ENCODE results near the gene SPATA6.
"Not testable (repeated sequence)": the region's sequence is repeated elsewhere in the genome, so short reads cannot be mapped to it uniquely, and the experiment has no call there.

SPATA6 gene

GRCh38 chr1:48450505-48450904, 21.5 kb downstream of the SPATA6 start:
- no peak for DNase-seq

GRCh38 chr1:48448932-48449331, 23.1 kb downstream of the SPATA6 start:
- no peak for DNase-seq

- DNase-seq, result not testable (repeated sequence)
Measured at GRCh38 chr1:48444186-48444585, 27.8 kb downstream of the SPATA6 start.

- DNase-seq, result no peak
Measured at GRCh38 chr1:48442864-48443619, 29.0 kb downstream of the SPATA6 start.

- DNase-seq, result not testable (repeated sequence)
Measured at GRCh38 chr1:48440786-48441185, 31.2 kb downstream of the SPATA6 start.

- DNase-seq, result no peak
Measured at GRCh38 chr1:48439380-48439779, 32.6 kb downstream of the SPATA6 start.

GRCh38 chr1:48437379-48437778, 34.6 kb downstream of the SPATA6 start:
- DNase-seq, result not testable (repeated sequence)

- DNase-seq, result not testable (repeated sequence)
Measured at GRCh38 chr1:48435312-48436002, 36.5 kb downstream of the SPATA6 start.

- DNase-seq, result no peak
Measured at GRCh38 chr1:48430832-48431231, 41.2 kb downstream of the SPATA6 start.

GRCh38 chr1:48422009-48422408, 50.0 kb downstream of the SPATA6 start:
- DNase-seq, result no peak

GRCh38 chr1:48418742-48419141, 53.3 kb downstream of the SPATA6 start:
- DNase-seq, result no peak

GRCh38 chr1:48415050-48415449, 57.0 kb downstream of the SPATA6 start:
- no peak for DNase-seq

GRCh38 chr1:48414264-48414663, 57.7 kb downstream of the SPATA6 start:
- DNase-seq, result no peak

- no peak for DNase-seq
Measured at GRCh38 chr1:48405940-48406339, 66.1 kb downstream of the SPATA6 start.

GRCh38 chr1:48405400-48405799, 66.6 kb downstream of the SPATA6 start:
- no peak for DNase-seq

- no peak for DNase-seq
Measured at GRCh38 chr1:48402599-48402998, 69.4 kb downstream of the SPATA6 start.

- no peak for DNase-seq
Measured at GRCh38 chr1:48396208-48396607, 75.8 kb downstream of the SPATA6 start.

- no peak for DNase-seq
Measured at GRCh38 chr1:48391926-48392325, 80.1 kb downstream of the SPATA6 start.

- no peak for DNase-seq
Measured at GRCh38 chr1:48387409-48387808, 84.6 kb downstream of the SPATA6 start.

GRCh38 chr1:48374785-48375184, 97.2 kb downstream of the SPATA6 start:
- no peak for DNase-seq

- DNase-seq, result no peak
Measured at GRCh38 chr1:48371598-48371997, 100.4 kb downstream of the SPATA6 start.

GRCh38 chr1:48362901-48363300, 109.1 kb downstream of the SPATA6 start:
- no peak for DNase-seq

- DNase-seq, result no peak
Measured at GRCh38 chr1:48356901-48357300, 115.1 kb downstream of the SPATA6 start.

GRCh38 chr1:48344373-48344772, 127.6 kb downstream of the SPATA6 start:
- no peak for DNase-seq

GRCh38 chr1:48341221-48341620, 130.8 kb downstream of the SPATA6 start:
- no peak for DNase-seq

Measured in activated CD8-positive, alpha-beta memory T cell treated with anti-CD3 and anti-CD28 coated beads for 24 hours (primary cell).